HCT116 (cell line): ENCODE results near the gene MMP13. TPM values are rescaled to one million over a fixed set of nuclear protein-coding genes. Genes with fewer than 3 reads are reported as not detected.

Experiments used
- ATAC-seq: fragments of 200-7000 bp; cut with Tn5 transposase; 2 replicates; pipeline ENCODE4 v1.9.1; 2020; ENCODE audit warnings: mild to moderate bottlenecking, moderate library complexity
- BruUV-seq: library from RNA; stranded (reverse); fragments of 400-500 nt; replicated peaks from 2 replicates; lab custom pipeline; 2021; lab: Mats Ljungman, UMichigan
- CTCF ChIA-PET: fragments of 300-600 bp; sonication (Branson Sonifier 250); formaldehyde crosslinking; loops from one replicate; lab custom pipeline; 2021; ENCODE audit warnings: antibody characterized with exemption; lab: Charles Lee
- POLR2A ChIA-PET: fragments of 300-600, 350-600 bp; sonication (Branson Sonifier 250); formaldehyde crosslinking; loops from one replicate; lab custom pipeline; 2021; ENCODE audit warnings: antibody characterized with exemption; lab: Charles Lee
- RAD21 ChIA-PET, 2 experiments: fragments of 300-600 bp; sonication (Branson Sonifier 250); formaldehyde crosslinking; loops; one replicate each; lab custom pipeline; 2023; ENCODE audit warnings: low total read pairs in 2 of 2; ENCODE audit not compliant: uncharacterized antibody in 2 of 2, unreplicated experiment in 2 of 2, low non-redundant PET in 1 of 2; lab: Charles Lee
- DNase-seq: peaks from one replicate; pipeline ENCODE4 v3.0.0-alpha.2; 2010; ENCODE audit warnings: low read depth, low spot score
- H2AFZ ChIP-seq: fragments of 200-600 bp; shearing (Covaris generic), sonication (generic); 2 replicates; pipeline ENCODE4 v1.6.1; 2017; ENCODE audit warnings: low read depth, mixed run types, mixed read lengths, antibody characterized with exemption, low read length; ENCODE audit not compliant: poor library complexity, severe bottlenecking
- H3K27ac ChIP-seq: 2 replicates; pipeline ENCODE4 v1.5.1; 2012; ENCODE audit warnings: low read depth, low read length
- H3K27me3 ChIP-seq: fragments of 200-600 bp; sonication (generic); 2 replicates; pipeline ENCODE4 v1.6.1; 2016; ENCODE audit warnings: mixed run types, low read length, mixed read lengths; ENCODE audit not compliant: insufficient read depth
- H3K36me3 ChIP-seq, 2 experiments: fragments of 200-500 bp in 1 of 2; fragments of 200-600 bp in 1 of 2; sonication (Bioruptor generic) in 1 of 2; sonication (generic) in 1 of 2; 2 replicates each; pipeline versions ENCODE4 v1.5.1 to v1.6.1; 2014 to 2016; ENCODE audit warnings: low read length in 2 of 2, inconsistent platforms in 1 of 2, mixed read lengths in 1 of 2, mixed run types in 1 of 2; ENCODE audit not compliant: insufficient read depth in 2 of 2, control insufficient read depth in 1 of 2
- H3K4me1 ChIP-seq, 2 experiments: fragments of 200-600 bp in 1 of 2; sonication (generic) in 1 of 2; 2 replicates each; pipeline versions ENCODE4 v1.5.1 to v1.6.1; 2012 to 2017; ENCODE audit warnings: low read length in 2 of 2, inconsistent platforms in 1 of 2, mild to moderate bottlenecking in 1 of 2, mixed read lengths in 1 of 2, mixed run types in 1 of 2, moderate library complexity in 1 of 2; ENCODE audit not compliant: insufficient read depth in 2 of 2, control insufficient read depth in 1 of 2
- H3K4me2 ChIP-seq: fragments of 200-600 bp; sonication (generic); 2 replicates; pipeline ENCODE4 v1.6.1; 2017; ENCODE audit warnings: mixed run types, low read length, mixed read lengths
- H3K4me3 ChIP-seq, 2 experiments: fragments of 200-600 bp in 1 of 2; sonication (generic) in 1 of 2; replicated peaks in 1 of 2; 2 replicates each; pipeline ENCODE4 v1.5.1; 2011 to 2016; ENCODE audit warnings: low read length in 2 of 2, control low read depth in 1 of 2, low read depth in 1 of 2, mild to moderate bottlenecking in 1 of 2, mixed read lengths in 1 of 2, mixed run types in 1 of 2
- H3K79me2 ChIP-seq: fragments of 200-600 bp; sonication (generic); 2 replicates; pipeline ENCODE4 v1.6.1; 2017; ENCODE audit warnings: mild to moderate bottlenecking, mixed run types, low read length, moderate library complexity, mixed read lengths; ENCODE audit not compliant: insufficient read depth
- H3K9ac ChIP-seq: fragments of 200-600 bp; sonication (generic); 2 replicates; pipeline ENCODE4 v1.6.1; 2016; ENCODE audit warnings: low read length, mixed read lengths
- H3K9me2 ChIP-seq: fragments of 200-600 bp; sonication (generic), shearing (Covaris generic); 2 replicates; pipeline ENCODE4 v1.6.1; 2017; ENCODE audit warnings: mixed run types, mild to moderate bottlenecking, moderate library complexity; ENCODE audit not compliant: insufficient read depth
- H3K9me3 ChIP-seq, 2 experiments: fragments of 200-500 bp in 1 of 2; fragments of 200-600 bp in 1 of 2; sonication (Bioruptor generic) in 1 of 2; sonication (generic) in 1 of 2; 2 replicates each; pipeline ENCODE4 v1.6.1; 2014 to 2017; ENCODE audit warnings: low read length in 2 of 2, mixed read lengths in 2 of 2, inconsistent platforms in 1 of 2, low read depth in 1 of 2, mild to moderate bottlenecking in 1 of 2, mixed run types in 1 of 2, moderate library complexity in 1 of 2; ENCODE audit not compliant: control insufficient read depth in 1 of 2, insufficient read depth in 1 of 2
- H4K20me1 ChIP-seq: fragments of 200-600 bp; sonication (generic), shearing (Covaris generic); 2 replicates; pipeline ENCODE4 v1.6.1; 2017; ENCODE audit warnings: mixed run types, mild to moderate bottlenecking, moderate library complexity; ENCODE audit not compliant: insufficient read depth
- CBX3 ChIP-seq: IDR thresholded peaks from 2 replicates; pipeline ENCODE4 v1.6.1; 2012; ENCODE audit warnings: low read depth
- CEBPB ChIP-seq: IDR thresholded peaks from 2 replicates; pipeline ENCODE4 v1.6.1; 2012; ENCODE audit warnings: low read depth
- EGR1 ChIP-seq: IDR thresholded peaks from 2 replicates; pipeline ENCODE4 v1.6.1; 2012; ENCODE audit warnings: low read depth
- EZH2phosphoT487 ChIP-seq: fragments of 200-600 bp; IDR thresholded peaks from 2 replicates; pipeline ENCODE4 v1.6.1; 2018; ENCODE audit warnings: antibody characterized with exemption, borderline replicate concordance
- FOSL1 ChIP-seq: IDR thresholded peaks from 2 replicates; pipeline ENCODE4 v1.6.1; 2012; ENCODE audit warnings: low read depth
- JUND ChIP-seq: IDR thresholded peaks from 2 replicates; pipeline ENCODE4 v1.6.1; 2012
- POLR2A ChIP-seq: IDR thresholded peaks from 2 replicates; pipeline ENCODE4 v1.7.0; 2011; ENCODE audit warnings: borderline replicate concordance; ENCODE audit not compliant: insufficient read depth, insufficient read length; ENCODE audit errors: extremely low read depth
- RAD21 ChIP-seq: IDR thresholded peaks from 2 replicates; pipeline ENCODE4 v1.6.1; 2012; ENCODE audit warnings: low read depth, mild to moderate bottlenecking
- SIN3A ChIP-seq: IDR thresholded peaks from 2 replicates; pipeline ENCODE4 v1.6.1; 2012; ENCODE audit warnings: low read depth
- SP1 ChIP-seq: IDR thresholded peaks from 2 replicates; pipeline ENCODE4 v1.6.1; 2012; ENCODE audit warnings: low read depth
- SRF ChIP-seq: IDR thresholded peaks from 2 replicates; pipeline ENCODE4 v1.6.1; 2012; ENCODE audit warnings: low read depth
- TCF7L2 ChIP-seq: IDR thresholded peaks from 2 replicates; pipeline ENCODE4 v1.7.0; 2011; ENCODE audit warnings: borderline replicate concordance, inconsistent platforms; ENCODE audit not compliant: insufficient read depth, insufficient read length; ENCODE audit errors: extremely low read depth
- ZFX ChIP-seq: fragments of 450-650 bp; IDR thresholded peaks from 2 replicates; pipeline ENCODE4 v1.6.1; 2017
- ZNF274 ChIP-seq: fragments of 200-500 bp; sonication (Bioruptor generic); IDR thresholded peaks from 2 replicates; pipeline ENCODE4 v1.6.1; 2014; ENCODE audit warnings: mild to moderate bottlenecking, low read depth, low read length, inconsistent platforms
- intact Hi-C: fragments of 100-400 bp; cut with micrococcal nuclease; formaldehyde crosslinking; loops from 2 replicates; pipeline ENCODE4 v1.10.0; 2022
- total RNA-seq: library from RNA; stranded (reverse); gene quantifications from one replicate; pipeline ENCODE4 v1.2.1, GENCODE V29; 2021; ENCODE audit not compliant: unreplicated experiment
- TF ChIP-seq, protein P1 (sequence below): IDR thresholded peaks from 2 replicates; pipeline ENCODE4 v1.6.1; 2012; ENCODE audit warnings: low read depth
- TF ChIP-seq, protein P2 (sequence below): IDR thresholded peaks from 2 replicates; pipeline ENCODE4 v1.6.1; 2012
- TF ChIP-seq, protein P3 (sequence below): IDR thresholded peaks from 2 replicates; pipeline ENCODE4 v1.6.1; 2011; ENCODE audit warnings: mild to moderate bottlenecking, low read length, moderate library complexity; ENCODE audit not compliant: insufficient replicate concordance; ENCODE audit errors: extremely low read depth
- TF ChIP-seq, protein P4 (sequence below), 3 experiments: fragments of 200-600 bp in 1 of 3; sonication (generic) in 1 of 3; IDR thresholded peaks in 2 of 3; conservative IDR thresholded peaks in 1 of 3; 2 replicates each; pipeline ENCODE4 v1.5.1; 2012 to 2017; ENCODE audit warnings: low read depth in 2 of 3, low read length in 2 of 3, antibody characterized with exemption in 1 of 3, borderline replicate concordance in 1 of 3, control low read depth in 1 of 3, mild to moderate bottlenecking in 1 of 3, mixed read lengths in 1 of 3, mixed run types in 1 of 3, moderate library complexity in 1 of 3; ENCODE audit not compliant: insufficient read depth in 1 of 3

The MMP13 gene
- total RNA-seq, 1 experiment from 2014 or later: not detected

- H3K9ac ChIP-seq: no peak overlapping the region
- ChIA-PET CTCF (no interaction called here), RAD21 (no interaction called here), POLR2A (no interaction called here)
- no peak overlapping the region for H2AFZ ChIP-seq
- ATAC-seq (no peak), DNase-seq (no peak)
- no peak overlapping the region for H3K4me3 ChIP-seq
- H3K36me3 ChIP-seq: no peaks in the 10 kb centered on the region
- intact Hi-C loops: no loop called here
- BruUV-seq: no TSS peak
- no peaks in the 10 kb centered on the region for H4K20me1 ChIP-seq
- H3K4me1 ChIP-seq: peaks cover 0 to 3% of the 10 kb centered on the region in 2 experiments; a peak in 1 of 4 replicates
- no peaks in the 10 kb centered on the region for H3K9me3 ChIP-seq
- no peaks in the 10 kb centered on the region for H3K9me2 ChIP-seq
- H3K27me3 ChIP-seq: no peaks in the 10 kb centered on the region
- no peak overlapping the region for H3K27ac ChIP-seq
- TF ChIP-seq SRF: no peak
- no peak for TF ChIP-seq JUND
- TF ChIP-seq TCF7L2: no peak
- no peak for TF ChIP-seq RAD21
- TF ChIP-seq CEBPB: no peak
- TF ChIP-seq, protein P1, sequence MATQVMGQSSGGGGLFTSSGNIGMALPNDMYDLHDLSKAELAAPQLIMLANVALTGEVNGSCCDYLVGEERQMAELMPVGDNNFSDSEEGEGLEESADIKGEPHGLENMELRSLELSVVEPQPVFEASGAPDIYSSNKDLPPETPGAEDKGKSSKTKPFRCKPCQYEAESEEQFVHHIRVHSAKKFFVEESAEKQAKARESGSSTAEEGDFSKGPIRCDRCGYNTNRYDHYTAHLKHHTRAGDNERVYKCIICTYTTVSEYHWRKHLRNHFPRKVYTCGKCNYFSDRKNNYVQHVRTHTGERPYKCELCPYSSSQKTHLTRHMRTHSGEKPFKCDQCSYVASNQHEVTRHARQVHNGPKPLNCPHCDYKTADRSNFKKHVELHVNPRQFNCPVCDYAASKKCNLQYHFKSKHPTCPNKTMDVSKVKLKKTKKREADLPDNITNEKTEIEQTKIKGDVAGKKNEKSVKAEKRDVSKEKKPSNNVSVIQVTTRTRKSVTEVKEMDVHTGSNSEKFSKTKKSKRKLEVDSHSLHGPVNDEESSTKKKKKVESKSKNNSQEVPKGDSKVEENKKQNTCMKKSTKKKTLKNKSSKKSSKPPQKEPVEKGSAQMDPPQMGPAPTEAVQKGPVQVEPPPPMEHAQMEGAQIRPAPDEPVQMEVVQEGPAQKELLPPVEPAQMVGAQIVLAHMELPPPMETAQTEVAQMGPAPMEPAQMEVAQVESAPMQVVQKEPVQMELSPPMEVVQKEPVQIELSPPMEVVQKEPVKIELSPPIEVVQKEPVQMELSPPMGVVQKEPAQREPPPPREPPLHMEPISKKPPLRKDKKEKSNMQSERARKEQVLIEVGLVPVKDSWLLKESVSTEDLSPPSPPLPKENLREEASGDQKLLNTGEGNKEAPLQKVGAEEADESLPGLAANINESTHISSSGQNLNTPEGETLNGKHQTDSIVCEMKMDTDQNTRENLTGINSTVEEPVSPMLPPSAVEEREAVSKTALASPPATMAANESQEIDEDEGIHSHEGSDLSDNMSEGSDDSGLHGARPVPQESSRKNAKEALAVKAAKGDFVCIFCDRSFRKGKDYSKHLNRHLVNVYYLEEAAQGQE: no peak
- no peak for TF ChIP-seq SIN3A
- TF ChIP-seq, protein P2, sequence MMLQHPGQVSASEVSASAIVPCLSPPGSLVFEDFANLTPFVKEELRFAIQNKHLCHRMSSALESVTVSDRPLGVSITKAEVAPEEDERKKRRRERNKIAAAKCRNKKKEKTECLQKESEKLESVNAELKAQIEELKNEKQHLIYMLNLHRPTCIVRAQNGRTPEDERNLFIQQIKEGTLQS: no peak
- TF ChIP-seq, protein P3, sequence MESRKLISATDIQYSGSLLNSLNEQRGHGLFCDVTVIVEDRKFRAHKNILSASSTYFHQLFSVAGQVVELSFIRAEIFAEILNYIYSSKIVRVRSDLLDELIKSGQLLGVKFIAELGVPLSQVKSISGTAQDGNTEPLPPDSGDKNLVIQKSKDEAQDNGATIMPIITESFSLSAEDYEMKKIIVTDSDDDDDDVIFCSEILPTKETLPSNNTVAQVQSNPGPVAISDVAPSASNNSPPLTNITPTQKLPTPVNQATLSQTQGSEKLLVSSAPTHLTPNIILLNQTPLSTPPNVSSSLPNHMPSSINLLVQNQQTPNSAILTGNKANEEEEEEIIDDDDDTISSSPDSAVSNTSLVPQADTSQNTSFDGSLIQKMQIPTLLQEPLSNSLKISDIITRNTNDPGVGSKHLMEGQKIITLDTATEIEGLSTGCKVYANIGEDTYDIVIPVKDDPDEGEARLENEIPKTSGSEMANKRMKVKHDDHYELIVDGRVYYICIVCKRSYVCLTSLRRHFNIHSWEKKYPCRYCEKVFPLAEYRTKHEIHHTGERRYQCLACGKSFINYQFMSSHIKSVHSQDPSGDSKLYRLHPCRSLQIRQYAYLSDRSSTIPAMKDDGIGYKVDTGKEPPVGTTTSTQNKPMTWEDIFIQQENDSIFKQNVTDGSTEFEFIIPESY: no peak
- TF ChIP-seq ZFX: no peak
- no peak for TF ChIP-seq POLR2A
- TF ChIP-seq, protein P4, sequence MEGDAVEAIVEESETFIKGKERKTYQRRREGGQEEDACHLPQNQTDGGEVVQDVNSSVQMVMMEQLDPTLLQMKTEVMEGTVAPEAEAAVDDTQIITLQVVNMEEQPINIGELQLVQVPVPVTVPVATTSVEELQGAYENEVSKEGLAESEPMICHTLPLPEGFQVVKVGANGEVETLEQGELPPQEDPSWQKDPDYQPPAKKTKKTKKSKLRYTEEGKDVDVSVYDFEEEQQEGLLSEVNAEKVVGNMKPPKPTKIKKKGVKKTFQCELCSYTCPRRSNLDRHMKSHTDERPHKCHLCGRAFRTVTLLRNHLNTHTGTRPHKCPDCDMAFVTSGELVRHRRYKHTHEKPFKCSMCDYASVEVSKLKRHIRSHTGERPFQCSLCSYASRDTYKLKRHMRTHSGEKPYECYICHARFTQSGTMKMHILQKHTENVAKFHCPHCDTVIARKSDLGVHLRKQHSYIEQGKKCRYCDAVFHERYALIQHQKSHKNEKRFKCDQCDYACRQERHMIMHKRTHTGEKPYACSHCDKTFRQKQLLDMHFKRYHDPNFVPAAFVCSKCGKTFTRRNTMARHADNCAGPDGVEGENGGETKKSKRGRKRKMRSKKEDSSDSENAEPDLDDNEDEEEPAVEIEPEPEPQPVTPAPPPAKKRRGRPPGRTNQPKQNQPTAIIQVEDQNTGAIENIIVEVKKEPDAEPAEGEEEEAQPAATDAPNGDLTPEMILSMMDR (IDR thresholded peaks at IDR 0.05 in 2 of 3, conservative IDR thresholded peaks at IDR 0.05 in 1 of 3; ENCODE audit: borderline replicate concordance in 1 of 3, insufficient read depth in 1 of 3, low read depth in 2 of 3, low read length in 2 of 3): no peak
- TF ChIP-seq EGR1: no peak
- TF ChIP-seq FOSL1: no peak
- TF ChIP-seq EZH2phosphoT487: no peak
- TF ChIP-seq SP1: no peak
- TF ChIP-seq ZNF274: no peak
- TF ChIP-seq CBX3: no peak
- no peaks in the 10 kb centered on the region for H3K79me2 ChIP-seq
- H3K4me2 ChIP-seq: no peak overlapping the region
Observed at GRCh38 chr11:102983486-102983885, 28.0 kb upstream of the MMP13 start.
